WTC11 (cell line): Measurements from ENCODE around the gene SNX25. TPM values are rescaled to one million over a fixed set of nuclear protein-coding genes. Genes with fewer than 3 reads are reported as not detected.

Experiments used
- ATAC-seq: fragments of 200-7000 bp; cut with Tn5 transposase; 2 replicates; pipeline ENCODE4 v1.10.0; 2021; ENCODE audit warnings: mild to moderate bottlenecking, moderate library complexity
- CTCF ChIA-PET: fragments of 300-600 bp; sonication (Branson Sonifier 250); formaldehyde crosslinking; loops from one replicate; lab custom pipeline; 2021; ENCODE audit warnings: antibody characterized with exemption; lab: Charles Lee
- POLR2A ChIA-PET: fragments of 350-600 bp; sonication (Branson Sonifier 250); formaldehyde crosslinking; loops from one replicate; lab custom pipeline; 2021; ENCODE audit warnings: antibody characterized with exemption; lab: Charles Lee
- DNase-seq: peaks from one replicate; pipeline ENCODE4 v3.0.0; 2021; ENCODE audit warnings: low spot score
- H3K27ac Mint-ChIP-seq: 2 replicates; pipeline ENCODE4 v1.8.0; 2021; ENCODE audit warnings: mixed read lengths
- H3K27me3 Mint-ChIP-seq: 2 replicates; pipeline ENCODE4 v1.8.0; 2021; ENCODE audit warnings: low read depth, mild to moderate bottlenecking, moderate library complexity, mixed read lengths
- H3K36me3 Mint-ChIP-seq: 2 replicates; pipeline ENCODE4 v1.8.0; 2021; ENCODE audit warnings: mixed read lengths
- H3K4me1 Mint-ChIP-seq: 2 replicates; pipeline ENCODE4 v1.8.0; 2022; ENCODE audit warnings: mixed read lengths
- H3K4me3 Mint-ChIP-seq: 2 replicates; pipeline ENCODE4 v1.8.0; 2021; ENCODE audit warnings: mild to moderate bottlenecking, moderate library complexity, mixed read lengths
- H3K9me3 Mint-ChIP-seq: 2 replicates; pipeline ENCODE4 v1.8.0; 2021; ENCODE audit warnings: mixed read lengths
- CREB1 ChIP-seq: sonication (generic); formaldehyde crosslinking; IDR thresholded peaks from 2 replicates; pipeline ENCODE4 v1.8.0; 2023; ENCODE audit warnings: mild to moderate bottlenecking, missing genetic modification reagents
- IRF2 ChIP-seq: sonication (generic); formaldehyde crosslinking; IDR thresholded peaks from 2 replicates; pipeline ENCODE4 v1.8.0; 2022; ENCODE audit warnings: low read depth, missing genetic modification reagents, borderline replicate concordance
- RELA ChIP-seq: sonication (generic); formaldehyde crosslinking; IDR thresholded peaks from 2 replicates; pipeline ENCODE4 v1.8.1; 2022; ENCODE audit warnings: missing genetic modification reagents, mild to moderate bottlenecking, borderline replicate concordance
- SP1 ChIP-seq: sonication (generic); formaldehyde crosslinking; conservative IDR thresholded peaks from 2 replicates; pipeline ENCODE4 v1.8.1; 2022; ENCODE audit warnings: missing genetic modification reagents
- TEAD1 ChIP-seq: sonication (generic); formaldehyde crosslinking; IDR thresholded peaks from 2 replicates; pipeline ENCODE4 v1.8.0; 2022; ENCODE audit warnings: mild to moderate bottlenecking, missing genetic modification reagents
- TEAD4 ChIP-seq: sonication (generic); formaldehyde crosslinking; IDR thresholded peaks from 2 replicates; pipeline ENCODE4 v1.8.0; 2022; ENCODE audit warnings: mild to moderate bottlenecking, missing genetic modification reagents
- TP53 ChIP-seq: sonication (generic); formaldehyde crosslinking; IDR thresholded peaks from 2 replicates; pipeline ENCODE4 v1.8.1; 2023; ENCODE audit warnings: mild to moderate bottlenecking, missing genetic modification reagents
- ZNF138 ChIP-seq: sonication (generic); formaldehyde crosslinking; conservative IDR thresholded peaks from 2 replicates; pipeline ENCODE4 v1.8.1; 2022; ENCODE audit warnings: mild to moderate bottlenecking, moderate library complexity, missing genetic modification reagents
- ZNF232 ChIP-seq: sonication (generic); formaldehyde crosslinking; IDR thresholded peaks from 2 replicates; pipeline ENCODE4 v1.8.0; 2022; ENCODE audit warnings: mild to moderate bottlenecking, missing genetic modification reagents
- ZNF396 ChIP-seq: fragments of 250-450 bp; sonication (Bioruptor Pico); IDR thresholded peaks from 2 replicates; pipeline ENCODE4 v1.8.0; 2021; ENCODE audit warnings: mild to moderate bottlenecking, moderate library complexity, borderline replicate concordance
- ZNF416 ChIP-seq: fragments of 250-450 bp; sonication (Bioruptor Pico); IDR thresholded peaks from 2 replicates; pipeline ENCODE4 v1.9.0; 2021; ENCODE audit warnings: mild to moderate bottlenecking, inconsistent platforms
- ZNF423 ChIP-seq: fragments of 250-450 bp; sonication (Bioruptor Pico); IDR thresholded peaks from 2 replicates; pipeline ENCODE4 v2.1.2; 2022; ENCODE audit warnings: mild to moderate bottlenecking, moderate library complexity
- total RNA-seq: library from RNA; stranded (reverse); gene quantifications from 3 replicates; pipeline ENCODE4 v1.2.3, GENCODE V29; 2021
- TF ChIP-seq, protein P1 (sequence below): sonication (generic); formaldehyde crosslinking; IDR thresholded peaks from 2 replicates; pipeline ENCODE4 v1.8.1; 2023; ENCODE audit warnings: mild to moderate bottlenecking, missing genetic modification reagents, moderate library complexity
- TF ChIP-seq, protein P2 (sequence below): fragments of 250-450 bp; sonication (Bioruptor Pico); IDR thresholded peaks from 2 replicates; pipeline ENCODE4 v1.8.0; 2021; ENCODE audit warnings: mild to moderate bottlenecking
- TF ChIP-seq, protein P3 (sequence below): fragments of 250-450 bp; sonication (Bioruptor Pico); IDR thresholded peaks from 2 replicates; pipeline ENCODE4 v1.9.0; 2021; ENCODE audit warnings: mild to moderate bottlenecking, borderline replicate concordance
- TF ChIP-seq, protein P4 (sequence below): sonication (generic); formaldehyde crosslinking; IDR thresholded peaks from 2 replicates; pipeline ENCODE4 v1.8.1; 2022; ENCODE audit warnings: low read depth, missing genetic modification reagents, borderline replicate concordance

The SNX25 gene
- total RNA-seq, 1 experiment from 2014 or later: 16.9 TPM

DNA sequence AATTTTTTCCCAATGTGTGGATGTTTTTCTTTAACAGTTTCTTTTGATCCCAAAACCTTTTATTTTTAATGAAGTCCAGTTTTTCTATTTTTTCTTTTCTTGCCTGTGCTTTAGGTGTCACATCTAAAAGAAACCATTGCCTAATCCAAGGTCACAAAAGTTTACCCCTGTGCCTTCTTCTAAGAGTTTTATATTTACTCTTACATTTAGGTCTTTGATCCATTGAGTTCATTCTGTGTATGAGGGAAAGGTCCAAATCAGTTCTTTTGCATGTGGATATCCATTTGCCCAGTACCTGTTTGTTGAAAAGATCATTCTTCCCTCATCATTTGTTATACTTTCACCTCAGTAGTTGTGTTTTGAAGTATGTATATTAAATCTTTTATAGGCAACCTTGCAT lies 173.4 kb downstream of the SNX25 start (continued):
- TF ChIP-seq, protein P1, sequence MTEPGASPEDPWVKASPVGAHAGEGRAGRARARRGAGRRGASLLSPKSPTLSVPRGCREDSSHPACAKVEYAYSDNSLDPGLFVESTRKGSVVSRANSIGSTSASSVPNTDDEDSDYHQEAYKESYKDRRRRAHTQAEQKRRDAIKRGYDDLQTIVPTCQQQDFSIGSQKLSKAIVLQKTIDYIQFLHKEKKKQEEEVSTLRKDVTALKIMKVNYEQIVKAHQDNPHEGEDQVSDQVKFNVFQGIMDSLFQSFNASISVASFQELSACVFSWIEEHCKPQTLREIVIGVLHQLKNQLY (CRISPR knock-in tag): no peak
- no peak for TF ChIP-seq SP1
- TF ChIP-seq TP53: no peak
- no peak for TF ChIP-seq ZNF423 (CRISPR knock-in tag)

DNA sequence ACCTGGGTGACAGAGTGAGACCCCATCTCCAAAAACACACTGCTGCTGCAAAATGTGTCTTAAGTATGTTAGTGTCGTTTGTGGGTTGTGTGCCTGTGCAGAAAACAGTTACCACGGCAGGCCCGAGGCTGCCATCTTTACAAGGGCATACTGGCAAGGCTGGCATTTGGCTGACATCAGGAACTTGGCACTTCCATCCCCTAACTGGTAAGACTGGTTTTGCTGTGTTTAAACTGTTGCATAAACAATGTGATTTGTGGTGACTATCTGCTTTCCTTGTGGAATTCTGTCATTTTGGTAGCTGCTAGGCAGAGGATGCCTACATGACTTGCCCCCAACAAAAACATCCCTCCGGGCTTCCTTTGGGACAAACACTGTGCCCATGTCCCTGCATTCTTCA lies 174.1 kb downstream of the SNX25 start:
- Mint-ChIP-seq H3K9me3 (peaks cover 18% of the 10 kb centered on the region), H3K36me3 (no peaks in the 10 kb centered on the region), H3K4me3 (no peak overlapping the region), H3K27ac (no peak overlapping the region)
- no peak for ATAC-seq
- POLR2A ChIA-PET: no interaction called here
- no peak for DNase-seq
- CTCF ChIA-PET: no interaction called here
- TF ChIP-seq, protein P2, sequence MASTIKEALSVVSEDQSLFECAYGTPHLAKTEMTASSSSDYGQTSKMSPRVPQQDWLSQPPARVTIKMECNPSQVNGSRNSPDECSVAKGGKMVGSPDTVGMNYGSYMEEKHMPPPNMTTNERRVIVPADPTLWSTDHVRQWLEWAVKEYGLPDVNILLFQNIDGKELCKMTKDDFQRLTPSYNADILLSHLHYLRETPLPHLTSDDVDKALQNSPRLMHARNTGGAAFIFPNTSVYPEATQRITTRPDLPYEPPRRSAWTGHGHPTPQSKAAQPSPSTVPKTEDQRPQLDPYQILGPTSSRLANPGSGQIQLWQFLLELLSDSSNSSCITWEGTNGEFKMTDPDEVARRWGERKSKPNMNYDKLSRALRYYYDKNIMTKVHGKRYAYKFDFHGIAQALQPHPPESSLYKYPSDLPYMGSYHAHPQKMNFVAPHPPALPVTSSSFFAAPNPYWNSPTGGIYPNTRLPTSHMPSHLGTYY (CRISPR knock-in tag): no peak
- no peak for TF ChIP-seq IRF2 (CRISPR knock-in tag)
- TF ChIP-seq, protein P3, sequence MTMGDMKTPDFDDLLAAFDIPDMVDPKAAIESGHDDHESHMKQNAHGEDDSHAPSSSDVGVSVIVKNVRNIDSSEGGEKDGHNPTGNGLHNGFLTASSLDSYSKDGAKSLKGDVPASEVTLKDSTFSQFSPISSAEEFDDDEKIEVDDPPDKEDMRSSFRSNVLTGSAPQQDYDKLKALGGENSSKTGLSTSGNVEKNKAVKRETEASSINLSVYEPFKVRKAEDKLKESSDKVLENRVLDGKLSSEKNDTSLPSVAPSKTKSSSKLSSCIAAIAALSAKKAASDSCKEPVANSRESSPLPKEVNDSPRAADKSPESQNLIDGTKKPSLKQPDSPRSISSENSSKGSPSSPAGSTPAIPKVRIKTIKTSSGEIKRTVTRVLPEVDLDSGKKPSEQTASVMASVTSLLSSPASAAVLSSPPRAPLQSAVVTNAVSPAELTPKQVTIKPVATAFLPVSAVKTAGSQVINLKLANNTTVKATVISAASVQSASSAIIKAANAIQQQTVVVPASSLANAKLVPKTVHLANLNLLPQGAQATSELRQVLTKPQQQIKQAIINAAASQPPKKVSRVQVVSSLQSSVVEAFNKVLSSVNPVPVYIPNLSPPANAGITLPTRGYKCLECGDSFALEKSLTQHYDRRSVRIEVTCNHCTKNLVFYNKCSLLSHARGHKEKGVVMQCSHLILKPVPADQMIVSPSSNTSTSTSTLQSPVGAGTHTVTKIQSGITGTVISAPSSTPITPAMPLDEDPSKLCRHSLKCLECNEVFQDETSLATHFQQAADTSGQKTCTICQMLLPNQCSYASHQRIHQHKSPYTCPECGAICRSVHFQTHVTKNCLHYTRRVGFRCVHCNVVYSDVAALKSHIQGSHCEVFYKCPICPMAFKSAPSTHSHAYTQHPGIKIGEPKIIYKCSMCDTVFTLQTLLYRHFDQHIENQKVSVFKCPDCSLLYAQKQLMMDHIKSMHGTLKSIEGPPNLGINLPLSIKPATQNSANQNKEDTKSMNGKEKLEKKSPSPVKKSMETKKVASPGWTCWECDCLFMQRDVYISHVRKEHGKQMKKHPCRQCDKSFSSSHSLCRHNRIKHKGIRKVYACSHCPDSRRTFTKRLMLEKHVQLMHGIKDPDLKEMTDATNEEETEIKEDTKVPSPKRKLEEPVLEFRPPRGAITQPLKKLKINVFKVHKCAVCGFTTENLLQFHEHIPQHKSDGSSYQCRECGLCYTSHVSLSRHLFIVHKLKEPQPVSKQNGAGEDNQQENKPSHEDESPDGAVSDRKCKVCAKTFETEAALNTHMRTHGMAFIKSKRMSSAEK (CRISPR knock-in tag): no peak
- TF ChIP-seq, all 79 proteins: peak for 0
- Mint-ChIP-seq H3K4me1 (peaks cover 6% of the 10 kb centered on the region; the same call in 1 of the 2 replicates), H3K27me3 (no peaks in the 10 kb centered on the region)

DNA sequence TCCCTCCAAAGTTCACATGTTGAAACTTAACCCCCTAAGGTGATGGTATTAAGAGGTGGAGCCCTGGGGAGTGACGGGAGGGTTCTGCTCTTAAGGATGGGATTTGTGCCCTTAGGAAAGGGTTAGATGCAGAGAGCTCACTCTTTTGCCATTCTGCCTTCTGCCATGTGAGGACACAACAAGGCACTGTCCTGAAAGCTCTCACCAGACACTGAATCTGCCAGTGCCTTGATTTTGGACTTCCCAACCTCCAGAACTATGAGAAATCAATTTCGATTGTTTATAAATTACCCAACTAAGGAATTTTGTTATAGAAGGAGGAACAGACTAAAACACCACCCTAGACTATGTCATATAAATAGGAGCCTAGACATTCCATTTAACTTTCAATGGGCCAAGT lies 174.7 kb downstream of the SNX25 start:
- H3K4me1 Mint-ChIP-seq: peaks cover 6% of the 10 kb centered on the region; the same call in 1 of the 2 replicates
- POLR2A ChIA-PET: no interaction called here
- CTCF ChIA-PET: no interaction called here

DNA sequence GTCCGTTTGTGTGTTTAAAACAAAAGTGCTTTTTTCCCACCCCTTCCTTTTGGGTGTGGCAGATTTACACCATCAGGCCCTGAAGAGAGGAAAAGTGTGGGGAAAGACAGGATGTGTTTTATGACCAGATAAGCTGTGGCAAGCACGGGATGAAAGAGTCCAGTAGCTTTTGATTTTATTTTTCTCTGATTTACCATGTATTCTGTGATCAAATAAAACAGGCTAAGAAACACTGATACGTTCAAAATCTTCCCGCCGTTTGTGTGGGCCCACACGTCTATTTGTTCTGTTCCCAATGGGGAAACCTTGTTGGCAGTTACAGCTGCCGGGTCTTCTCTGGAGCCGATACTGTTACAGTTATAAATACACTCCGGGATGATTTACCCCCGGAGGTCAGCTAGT lies 175.5 kb downstream of the SNX25 start:
- H3K9me3 Mint-ChIP-seq: peaks cover 18% of the 10 kb centered on the region
- TF ChIP-seq SP1: no peak
- TF ChIP-seq ZNF138: no peak
- no peak for TF ChIP-seq TEAD4 (CRISPR knock-in tag)
- TF ChIP-seq CREB1 (CRISPR knock-in tag): no peak
- TF ChIP-seq, protein P1 (CRISPR knock-in tag): no peak
- no peak for TF ChIP-seq ZNF396 (CRISPR knock-in tag)
- TF ChIP-seq TEAD1 (CRISPR knock-in tag): no peak
- no peak for TF ChIP-seq ZNF416
- no peak for TF ChIP-seq RELA (CRISPR knock-in tag)
- DNase-seq (no peak), ATAC-seq (no peak)
- ChIA-PET POLR2A (no interaction called here), CTCF (interaction anchor here (1.3 kb wide), 1 partner anchor 11 kb away, joined by 3 read pairs; the partner anchor contains the start of gene ANKRD37)
- H3K4me3 Mint-ChIP-seq: no peak overlapping the region
- H3K4me1 Mint-ChIP-seq: peaks cover 6% of the 10 kb centered on the region; the same call in 1 of the 2 replicates
- H3K36me3 Mint-ChIP-seq: no peaks in the 10 kb centered on the region
- peak overlapping the region; percentile 24; the same call in 1 of the 2 replicates for H3K27ac Mint-ChIP-seq
- no peaks in the 10 kb centered on the region for H3K27me3 Mint-ChIP-seq

More for the DNA sequence above, 174.7 kb downstream of the SNX25 start:
- DNase-seq (no peak), ATAC-seq (no peak)
- H3K27ac Mint-ChIP-seq: no peak overlapping the region
- no peaks in the 10 kb centered on the region for H3K27me3 Mint-ChIP-seq
- H3K9me3 Mint-ChIP-seq: peaks cover 18% of the 10 kb centered on the region
- H3K4me3 Mint-ChIP-seq: no peak overlapping the region
- H3K36me3 Mint-ChIP-seq: no peaks in the 10 kb centered on the region
- TF ChIP-seq ZNF232 (CRISPR knock-in tag) (no peak), TEAD1 (CRISPR knock-in tag) (no peak), TP53 (no peak)
- TF ChIP-seq, protein P4, sequence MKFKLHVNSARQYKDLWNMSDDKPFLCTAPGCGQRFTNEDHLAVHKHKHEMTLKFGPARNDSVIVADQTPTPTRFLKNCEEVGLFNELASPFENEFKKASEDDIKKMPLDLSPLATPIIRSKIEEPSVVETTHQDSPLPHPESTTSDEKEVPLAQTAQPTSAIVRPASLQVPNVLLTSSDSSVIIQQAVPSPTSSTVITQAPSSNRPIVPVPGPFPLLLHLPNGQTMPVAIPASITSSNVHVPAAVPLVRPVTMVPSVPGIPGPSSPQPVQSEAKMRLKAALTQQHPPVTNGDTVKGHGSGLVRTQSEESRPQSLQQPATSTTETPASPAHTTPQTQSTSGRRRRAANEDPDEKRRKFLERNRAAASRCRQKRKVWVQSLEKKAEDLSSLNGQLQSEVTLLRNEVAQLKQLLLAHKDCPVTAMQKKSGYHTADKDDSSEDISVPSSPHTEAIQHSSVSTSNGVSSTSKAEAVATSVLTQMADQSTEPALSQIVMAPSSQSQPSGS (CRISPR knock-in tag): no peak
